ENCODE results near the gene PRKD1.

DNA sequence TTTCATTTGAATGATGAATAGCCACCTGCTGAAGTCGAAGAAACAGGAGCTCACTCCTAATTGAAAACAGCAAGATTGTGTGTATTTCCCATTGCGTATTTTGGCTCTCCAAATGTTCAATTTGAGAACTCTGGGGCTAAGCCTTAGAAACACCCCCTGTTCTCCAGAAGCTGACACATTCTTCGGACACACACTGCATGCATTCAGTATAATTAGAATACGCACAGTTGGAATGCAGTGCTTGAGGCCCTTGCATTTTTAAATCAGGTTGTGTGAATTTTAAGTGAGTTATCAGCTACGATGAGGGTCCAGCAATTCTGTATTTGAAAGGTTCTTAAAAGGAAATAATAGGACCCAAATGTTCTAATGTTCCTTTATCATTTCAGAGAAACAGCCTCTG is 103.8 kb downstream of the PRKD1 start:
- TF ChIP-seq, protein P1, sequence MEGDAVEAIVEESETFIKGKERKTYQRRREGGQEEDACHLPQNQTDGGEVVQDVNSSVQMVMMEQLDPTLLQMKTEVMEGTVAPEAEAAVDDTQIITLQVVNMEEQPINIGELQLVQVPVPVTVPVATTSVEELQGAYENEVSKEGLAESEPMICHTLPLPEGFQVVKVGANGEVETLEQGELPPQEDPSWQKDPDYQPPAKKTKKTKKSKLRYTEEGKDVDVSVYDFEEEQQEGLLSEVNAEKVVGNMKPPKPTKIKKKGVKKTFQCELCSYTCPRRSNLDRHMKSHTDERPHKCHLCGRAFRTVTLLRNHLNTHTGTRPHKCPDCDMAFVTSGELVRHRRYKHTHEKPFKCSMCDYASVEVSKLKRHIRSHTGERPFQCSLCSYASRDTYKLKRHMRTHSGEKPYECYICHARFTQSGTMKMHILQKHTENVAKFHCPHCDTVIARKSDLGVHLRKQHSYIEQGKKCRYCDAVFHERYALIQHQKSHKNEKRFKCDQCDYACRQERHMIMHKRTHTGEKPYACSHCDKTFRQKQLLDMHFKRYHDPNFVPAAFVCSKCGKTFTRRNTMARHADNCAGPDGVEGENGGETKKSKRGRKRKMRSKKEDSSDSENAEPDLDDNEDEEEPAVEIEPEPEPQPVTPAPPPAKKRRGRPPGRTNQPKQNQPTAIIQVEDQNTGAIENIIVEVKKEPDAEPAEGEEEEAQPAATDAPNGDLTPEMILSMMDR (IDR thresholded peaks at IDR 0.05; ENCODE audit: poor library complexity), result no peak
- TF ChIP-seq EZH2 (IDR thresholded peaks at IDR 0.05; ENCODE audit: borderline replicate concordance), result no peak

All from hepatocyte (in vitro differentiated cells).